ENCODE measurements around the gene NBEA.
A peak's percentile ranks its signal among the peaks of the same experiment; 100 is the strongest.

Gene NBEA

DNA sequence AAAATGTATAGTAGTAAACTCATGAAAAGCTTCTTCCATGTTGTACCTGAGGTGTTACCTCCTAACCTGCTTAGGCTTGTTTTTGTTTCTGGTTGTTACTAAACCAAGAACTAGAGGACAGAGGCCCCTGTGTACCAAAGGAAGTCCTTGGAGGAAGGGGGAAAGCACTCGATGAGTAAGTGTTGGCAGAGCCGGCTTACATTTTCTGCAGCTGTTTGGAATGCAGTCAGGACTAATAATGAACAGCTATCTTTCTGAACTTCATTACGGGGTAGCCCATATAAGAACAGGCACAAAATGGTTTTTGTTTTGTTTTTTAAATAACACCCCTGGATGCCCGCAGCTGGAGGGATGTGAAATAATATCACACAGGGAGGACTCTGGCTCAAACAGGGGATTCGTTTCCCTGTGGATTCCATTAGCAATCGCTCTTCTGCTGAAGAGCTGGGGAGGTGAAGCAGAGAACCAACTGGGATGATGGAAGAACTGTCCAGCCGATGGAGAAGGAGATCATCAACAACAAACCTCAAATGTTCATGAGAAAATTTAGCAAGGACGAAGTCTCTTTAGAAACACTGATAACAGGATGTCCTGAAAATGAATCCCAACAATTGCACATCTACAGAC lies 748.6 kb downstream of the NBEA start:
- DNase-seq = no peak

DNA sequence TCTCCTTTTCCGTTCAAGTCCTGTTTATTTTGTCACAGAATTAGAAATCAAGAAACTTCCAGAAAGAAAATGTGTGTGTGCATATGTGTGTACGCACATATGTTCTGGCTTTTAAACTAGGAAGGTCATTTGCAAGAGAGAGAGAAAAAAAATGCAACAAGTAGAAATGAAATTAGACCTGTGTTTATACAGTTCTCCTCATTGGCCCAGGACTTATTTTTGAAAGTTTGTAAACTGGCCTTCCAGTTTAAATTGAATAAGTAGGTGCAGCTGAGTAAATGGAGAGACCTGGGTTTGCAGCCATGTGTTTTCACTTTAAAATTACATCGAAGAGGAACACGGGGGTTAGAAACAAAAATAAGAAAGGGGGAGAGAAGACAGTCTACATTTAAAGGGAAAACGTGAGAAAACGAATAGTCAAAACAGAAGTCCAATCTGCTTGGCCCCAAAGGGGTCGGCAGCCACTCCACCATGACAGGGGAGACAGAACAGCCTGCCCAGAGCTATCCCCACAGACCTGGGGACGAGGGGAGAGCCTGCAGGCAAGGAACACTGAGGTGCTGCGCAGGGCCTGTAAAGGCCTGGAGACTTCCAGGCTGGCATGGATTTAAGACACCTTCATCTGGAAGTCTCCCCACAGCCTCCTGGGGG lies 751.2 kb downstream of the NBEA start:
- DNase-seq = no peak

DNA sequence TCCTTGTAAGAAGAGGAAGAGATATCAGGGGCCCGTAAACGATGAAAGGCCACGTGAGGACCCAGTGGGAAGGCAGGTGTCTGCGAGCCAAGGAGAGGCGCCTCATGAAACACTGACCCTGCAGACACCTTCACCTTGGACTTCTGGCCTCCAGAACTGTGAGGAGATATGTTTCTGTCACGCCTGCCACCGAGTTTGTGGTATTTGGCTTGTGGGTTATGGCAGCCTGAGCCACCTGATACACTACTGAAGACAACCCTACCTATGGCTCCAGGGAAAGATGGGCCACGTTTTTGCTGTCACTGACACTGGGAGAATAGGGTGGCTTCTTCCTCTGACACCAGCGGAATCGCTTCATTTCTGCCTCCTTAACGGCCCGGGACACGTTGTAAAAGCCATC lies 752.0 kb downstream of the NBEA start:
- DNase-seq = no peak

DNA sequence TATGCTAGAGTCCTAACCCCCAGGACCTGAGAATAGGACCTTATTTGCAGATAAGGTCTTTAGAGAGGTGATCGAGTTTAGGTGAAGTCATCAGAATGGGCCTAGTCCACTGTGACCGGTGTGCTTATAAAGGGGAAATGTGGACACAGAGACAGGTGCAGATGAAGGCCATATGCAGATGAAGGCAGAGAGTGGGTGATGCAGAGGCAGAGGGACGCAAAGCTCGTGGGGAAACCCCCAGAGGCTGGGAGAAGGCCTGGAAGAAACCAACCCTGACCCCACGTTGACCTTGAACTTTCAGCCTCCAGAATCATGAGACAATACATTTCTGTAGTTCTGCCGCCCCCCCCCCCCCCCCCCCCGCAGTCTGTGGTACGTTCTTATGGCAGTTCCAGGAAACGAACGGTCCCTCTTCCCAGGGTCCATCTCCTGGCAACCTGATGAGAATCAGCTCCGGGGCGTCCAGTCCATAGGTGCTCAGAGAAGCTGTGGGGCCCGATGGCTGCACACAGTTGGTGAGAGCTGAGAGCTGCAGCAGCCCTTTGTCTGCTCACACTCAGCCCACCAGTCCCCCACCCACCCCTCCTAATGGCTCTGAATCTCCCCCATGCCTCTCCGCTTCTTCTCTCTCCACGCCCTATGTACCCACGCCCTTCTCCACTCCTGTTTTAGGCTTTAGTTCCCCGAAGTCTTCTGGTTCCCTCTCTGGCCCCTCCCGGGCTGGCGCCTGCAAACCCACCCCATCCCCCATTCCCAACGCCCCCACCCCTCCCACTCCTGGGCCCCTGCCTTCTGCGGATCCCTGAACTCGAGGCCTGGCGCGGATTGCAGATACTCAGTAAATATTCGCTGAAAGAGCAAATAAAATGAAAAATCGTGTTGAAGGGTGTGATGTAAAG lies 752.7 kb downstream of the NBEA start:
- no peak for DNase-seq

DNA sequence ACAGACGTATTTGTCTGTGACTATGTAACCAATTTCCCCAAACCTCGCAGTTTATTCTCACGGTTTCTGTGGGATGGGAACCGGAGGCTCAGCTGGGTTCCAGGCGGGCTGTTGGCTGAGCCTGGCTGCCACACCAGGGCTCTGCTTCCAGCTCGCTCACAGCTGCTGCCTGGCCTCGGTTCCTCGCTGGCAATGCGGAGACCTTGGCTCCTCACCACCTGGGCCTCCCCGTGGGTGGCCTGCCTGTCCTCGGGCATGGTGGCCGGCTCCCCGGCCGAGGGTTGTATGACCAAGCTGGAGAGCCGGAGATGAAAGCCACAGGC lies 753.3 kb downstream of the NBEA start:
- DNase-seq = no peak

DNA sequence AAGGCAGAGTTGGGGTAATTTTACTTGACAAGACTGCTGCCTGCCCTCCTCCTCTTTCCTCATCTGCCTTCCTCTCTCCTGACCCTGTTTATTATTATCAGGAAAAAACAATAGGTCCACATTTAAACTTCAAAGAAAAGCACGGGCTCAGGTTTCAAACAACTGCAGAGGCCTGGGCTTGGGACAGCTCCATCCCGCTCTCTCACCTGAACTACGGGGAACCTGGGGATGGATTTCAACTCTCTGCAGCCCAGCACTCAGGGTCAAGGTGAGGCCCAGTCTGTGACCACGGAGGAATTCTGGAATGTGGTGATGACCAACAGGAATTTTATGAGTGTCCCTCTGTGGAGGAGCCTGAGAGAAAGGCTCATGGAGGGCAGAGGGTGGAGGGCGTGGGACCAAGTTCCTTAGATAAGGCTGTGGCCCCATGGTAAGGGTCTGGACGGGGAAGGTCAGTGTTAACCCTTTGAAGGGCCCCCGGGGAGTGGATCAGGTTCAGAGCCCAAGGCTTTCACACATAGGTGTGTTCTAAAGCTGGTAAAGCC lies 755.2 kb downstream of the NBEA start:
- no peak for DNase-seq

DNA sequence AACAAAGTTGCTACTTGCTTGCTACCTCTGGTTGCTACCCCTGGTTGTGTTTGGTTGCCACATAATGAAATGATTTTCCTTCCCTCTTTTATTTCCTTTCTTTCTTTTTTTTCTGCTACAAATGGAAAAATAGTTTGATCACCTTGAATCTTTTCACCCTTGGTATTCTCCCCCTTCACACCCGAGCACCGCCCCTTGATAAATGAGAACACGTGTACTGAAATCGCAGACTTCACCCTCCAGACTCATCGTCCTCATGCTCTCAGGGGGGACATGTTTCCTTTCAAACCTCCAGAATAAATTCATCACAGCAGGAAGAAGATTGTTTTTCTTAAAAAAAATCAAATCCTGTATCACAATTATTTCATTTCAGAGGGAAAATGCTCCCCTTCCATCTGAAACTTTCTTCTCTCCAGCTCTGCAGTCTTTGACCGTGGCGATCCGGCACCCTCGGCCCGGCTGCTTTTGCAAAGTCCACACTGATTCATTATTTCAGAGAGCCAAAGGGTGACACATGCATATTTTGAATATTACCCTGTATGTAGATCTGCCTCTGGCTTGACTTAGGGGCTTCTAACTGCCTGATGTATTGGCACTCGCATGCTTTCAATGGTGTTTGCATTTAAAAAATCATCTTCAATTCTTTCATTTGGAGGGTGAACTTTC lies 757.0 kb downstream of the NBEA start:
- no peak for DNase-seq

DNA sequence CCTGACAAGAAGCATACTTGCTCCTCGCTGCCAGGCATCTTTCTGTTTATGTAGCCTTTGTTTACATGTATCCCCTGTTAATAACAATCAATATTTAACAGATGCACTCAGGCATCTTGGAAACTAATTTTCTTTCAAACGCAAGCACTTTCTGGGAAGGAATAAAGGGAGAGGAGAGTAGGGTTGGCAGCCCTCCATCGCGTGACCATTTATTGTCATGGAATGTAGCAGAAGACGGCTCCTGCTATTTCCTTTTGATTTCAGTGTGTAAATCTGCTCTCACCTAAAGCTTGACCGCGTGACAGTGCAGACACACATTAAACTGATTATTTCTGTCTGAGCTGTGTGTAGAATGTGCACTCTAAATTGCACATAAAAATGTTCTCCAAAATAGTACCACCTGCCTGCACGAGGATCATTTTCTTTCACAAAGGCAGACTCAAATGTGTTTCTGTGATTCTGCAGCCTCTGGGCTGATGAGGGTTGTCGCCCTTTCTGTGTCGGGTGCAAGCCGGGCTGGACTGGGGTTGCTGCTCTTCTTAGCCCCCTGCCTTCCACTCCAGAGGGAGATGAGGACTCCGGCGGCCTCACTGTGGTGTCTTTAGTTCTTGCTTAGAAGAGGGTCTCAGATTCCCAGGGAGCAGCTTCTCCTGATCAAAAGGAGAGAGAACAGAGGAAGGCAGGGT lies 757.9 kb downstream of the NBEA start:
- no peak for DNase-seq

DNA sequence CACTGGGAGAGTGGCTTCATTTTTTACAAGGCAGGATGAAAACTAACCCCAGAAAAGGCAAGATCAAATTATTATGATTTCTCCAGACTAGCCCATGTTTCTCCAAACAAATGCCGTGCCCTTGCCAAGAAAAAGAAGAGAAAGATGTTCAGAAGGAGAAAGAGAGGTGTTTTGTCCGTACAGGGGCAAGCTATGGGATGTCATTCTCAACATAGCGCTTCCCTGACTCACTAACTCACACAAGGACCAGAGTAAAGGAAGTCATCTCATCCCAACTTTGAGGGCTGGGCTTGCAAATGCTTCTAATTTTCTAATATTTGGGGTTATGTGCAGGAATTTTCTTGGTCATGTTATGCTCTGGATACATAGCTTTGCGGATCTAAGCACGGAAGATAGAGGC lies 758.6 kb downstream of the NBEA start:
- no peak for DNase-seq

DNA sequence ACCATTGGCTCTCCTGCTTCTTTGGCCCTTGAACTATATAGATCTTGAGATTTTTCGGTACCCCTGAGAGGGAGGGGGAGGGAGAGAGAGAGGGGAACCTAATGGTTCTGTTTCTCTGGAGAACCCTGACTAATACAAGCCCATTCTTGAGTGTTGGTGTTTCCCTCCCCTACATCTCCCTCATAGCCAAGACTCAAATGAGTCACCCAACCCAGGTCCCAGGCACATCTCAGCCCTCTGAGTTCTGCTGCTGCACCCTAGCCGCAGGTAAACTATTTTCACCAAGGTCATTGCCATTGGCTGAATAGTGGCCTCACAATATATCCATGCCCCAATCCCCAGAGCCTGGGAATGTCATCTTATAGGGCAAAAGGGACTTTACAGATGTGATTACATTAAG lies 760.2 kb downstream of the NBEA start:
- no peak for DNase-seq

DNA sequence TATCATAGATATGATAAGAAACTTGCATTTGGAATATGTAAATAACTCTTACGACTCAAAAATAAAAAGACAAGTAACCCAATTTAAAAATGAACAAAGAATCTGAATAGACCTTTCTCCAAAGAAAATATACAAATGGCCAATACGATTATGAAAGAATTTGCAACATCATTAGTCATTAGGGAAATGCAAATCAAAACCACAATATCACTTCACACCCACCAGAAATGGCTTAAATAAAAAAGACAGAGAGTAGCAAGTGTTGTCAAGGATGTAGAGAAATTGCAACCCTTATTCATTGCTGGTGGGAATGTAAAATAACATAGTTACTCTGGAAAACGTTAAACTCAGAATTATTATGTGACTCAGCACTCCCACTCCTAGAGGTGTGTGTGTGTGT lies 761.0 kb downstream of the NBEA start:
- no peak for DNase-seq

DNA sequence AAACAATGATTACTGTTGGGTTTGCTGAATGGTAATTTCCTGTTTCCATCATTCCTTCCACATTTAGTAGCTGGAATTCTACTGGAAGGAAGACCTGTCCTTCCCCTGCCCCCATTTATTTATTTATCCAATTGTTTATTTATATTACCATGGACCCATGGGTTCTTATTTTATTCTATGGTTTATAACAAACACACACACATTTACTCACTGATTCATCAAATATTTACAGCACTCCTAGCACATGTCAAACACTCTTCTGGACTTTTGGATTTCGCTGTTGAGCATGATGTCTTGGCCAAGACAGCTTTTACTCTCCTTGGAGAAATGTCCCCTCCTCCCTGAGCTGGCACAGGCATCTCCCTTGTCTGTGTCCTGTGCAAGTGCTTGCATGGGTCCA lies 762.3 kb downstream of the NBEA start:
- DNase-seq = no peak

DNA sequence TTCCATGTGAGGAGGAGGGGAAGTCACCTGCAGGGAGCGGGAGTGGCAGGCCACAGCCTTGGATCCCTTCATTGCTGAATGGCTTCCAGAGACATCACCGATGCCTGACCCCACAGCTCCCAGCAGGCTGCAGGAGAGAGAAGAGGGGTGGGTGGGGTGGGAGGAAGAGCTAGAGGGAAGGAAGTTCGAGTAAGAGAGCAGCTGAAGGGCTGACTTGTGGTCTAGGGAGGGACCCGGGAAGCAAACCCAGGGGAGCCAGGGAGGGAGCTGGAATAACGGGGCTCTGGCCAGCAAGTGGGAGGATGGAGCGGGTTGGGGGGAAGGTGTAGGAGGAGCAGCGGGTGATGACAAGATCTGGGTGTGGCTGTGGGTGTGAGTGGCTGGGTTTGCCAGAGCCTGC lies 764.2 kb downstream of the NBEA start:
- no peak for DNase-seq

DNA sequence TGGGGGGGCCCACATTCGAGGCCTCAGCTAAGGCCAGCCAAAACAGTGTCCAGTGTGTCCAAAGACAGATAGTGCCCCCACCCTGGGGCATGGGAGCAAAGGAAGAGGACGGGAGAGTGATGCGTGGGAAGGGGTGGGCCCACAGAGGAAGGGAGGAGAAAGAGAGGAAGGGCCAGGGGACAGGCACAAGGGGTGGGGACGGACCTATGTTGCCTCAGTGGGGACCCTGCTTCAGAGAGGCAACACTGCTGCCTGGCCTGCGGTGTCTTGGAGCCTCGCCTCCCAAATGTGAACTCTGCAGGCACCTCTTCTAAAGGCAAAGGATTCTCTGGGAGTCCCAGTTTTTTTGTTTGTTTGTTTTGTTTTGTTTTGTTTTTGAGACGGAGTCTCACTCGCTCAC lies 764.7 kb downstream of the NBEA start:
- no peak for DNase-seq

DNA sequence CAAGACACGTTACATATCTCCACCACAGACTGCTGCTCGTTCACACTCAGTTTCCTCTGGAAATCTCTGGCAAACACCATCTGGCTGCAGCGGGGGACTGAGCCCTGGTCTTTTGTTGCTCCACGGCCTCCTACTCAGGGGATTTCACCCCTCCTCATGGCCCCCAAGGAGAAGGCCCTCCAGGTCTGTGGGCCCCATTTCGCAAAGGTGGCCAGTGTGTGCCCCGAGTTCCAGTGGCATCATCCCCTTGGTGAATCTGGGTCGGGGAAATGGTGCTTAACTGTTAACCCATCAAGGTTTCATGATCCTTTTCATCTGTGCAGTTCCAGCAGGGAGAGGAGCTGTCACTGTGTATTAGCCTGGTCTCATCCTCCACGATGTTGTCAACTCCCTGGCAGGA lies 769.8 kb downstream of the NBEA start:
- peak; percentile 2 for DNase-seq

DNA sequence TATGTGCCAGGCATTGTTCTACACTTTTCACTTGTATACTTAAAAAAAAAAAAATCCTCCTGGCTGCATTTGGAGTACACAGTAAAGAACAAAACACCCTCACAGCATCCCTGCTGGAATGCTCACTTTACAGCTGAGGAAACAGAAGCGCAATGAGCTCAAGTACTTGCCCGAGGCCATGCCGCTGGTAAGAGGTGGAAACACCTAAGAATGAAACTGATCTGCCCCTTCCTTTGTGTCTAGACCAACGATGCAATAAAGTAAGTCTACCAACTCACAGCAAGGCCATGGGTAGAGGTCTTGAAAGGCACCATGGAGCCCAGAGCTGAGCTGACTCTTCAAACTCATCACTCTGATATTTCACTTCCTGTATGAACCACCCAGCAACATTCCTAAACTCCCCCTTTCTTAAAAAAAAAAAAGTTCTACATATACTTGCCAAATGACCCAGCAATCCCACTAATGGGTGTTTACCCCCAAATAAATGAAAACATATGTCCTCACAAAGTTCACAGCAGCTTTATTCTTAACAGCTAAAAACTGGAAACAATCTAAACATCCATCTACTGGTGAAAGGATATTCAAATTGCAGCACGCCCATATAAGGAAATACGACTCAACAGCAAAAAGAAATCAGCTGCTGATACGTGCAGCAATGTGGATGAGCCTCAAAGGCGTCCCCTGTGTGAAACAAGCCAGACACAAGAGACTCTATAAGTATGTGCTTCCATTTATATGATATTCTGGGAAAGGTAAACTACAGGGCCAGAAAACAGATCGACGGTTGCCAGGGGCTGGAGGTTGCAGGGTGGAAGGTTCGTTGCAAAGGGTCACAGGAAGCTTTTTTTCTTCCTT lies 771.1 kb downstream of the NBEA start:
- DNase-seq = no peak

DNA sequence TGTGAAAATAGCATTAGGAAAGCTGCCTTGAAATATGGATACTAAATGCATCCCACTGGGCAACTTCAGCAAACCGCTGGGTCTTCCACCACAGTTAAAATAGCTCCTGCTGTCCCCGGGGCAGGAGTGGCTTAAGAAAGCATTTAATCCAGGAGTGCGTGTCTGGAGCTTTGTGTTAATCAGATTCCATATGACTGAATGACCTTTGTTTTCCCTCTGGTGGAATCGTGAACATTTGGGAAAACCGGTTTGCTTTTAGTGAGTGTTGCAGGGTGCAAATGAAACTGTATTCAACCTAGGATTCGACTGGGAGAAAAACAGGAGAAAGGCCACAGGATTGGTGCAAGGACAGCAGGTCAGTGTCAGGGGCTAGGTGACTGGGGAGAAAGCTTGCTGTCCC lies 772.1 kb downstream of the NBEA start:
- no peak for DNase-seq

DNA sequence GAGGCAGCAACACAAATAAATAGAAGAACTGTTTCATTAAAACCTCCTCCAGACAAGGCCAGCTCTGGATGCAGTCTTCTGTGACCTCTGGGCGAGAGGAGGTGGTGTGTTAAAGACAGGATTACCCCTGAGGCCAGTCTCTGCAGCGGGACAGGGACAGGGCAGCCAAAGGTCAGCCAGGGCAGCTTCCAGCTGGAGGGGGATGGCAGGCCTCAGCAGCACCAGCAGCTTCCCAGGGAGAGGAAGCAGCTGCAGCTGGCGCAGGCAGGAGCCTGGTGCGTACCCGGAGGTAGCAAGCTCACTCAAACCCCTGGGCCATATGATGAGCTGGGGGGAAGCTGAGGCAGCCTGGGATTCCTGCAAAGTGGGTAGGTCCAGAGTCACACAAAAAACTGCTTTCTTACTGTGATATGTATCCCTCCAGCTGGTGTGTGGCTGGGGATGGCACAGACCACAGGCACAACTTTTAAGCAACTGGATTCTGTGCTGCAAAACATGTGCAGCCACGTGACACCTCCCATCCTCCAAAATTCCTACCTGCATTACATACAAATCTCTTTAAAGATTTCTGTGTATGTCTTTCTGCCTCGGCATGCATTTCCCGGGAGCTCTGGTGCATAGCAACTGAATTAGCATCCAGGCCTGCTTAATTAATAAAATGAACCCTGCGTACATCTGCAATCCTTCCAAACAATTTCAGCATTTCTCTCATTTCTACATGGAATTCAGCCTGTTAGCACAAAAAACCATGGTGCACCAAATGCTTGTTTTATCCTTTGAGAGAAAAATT lies 772.7 kb downstream of the NBEA start:
- no peak for DNase-seq

DNA sequence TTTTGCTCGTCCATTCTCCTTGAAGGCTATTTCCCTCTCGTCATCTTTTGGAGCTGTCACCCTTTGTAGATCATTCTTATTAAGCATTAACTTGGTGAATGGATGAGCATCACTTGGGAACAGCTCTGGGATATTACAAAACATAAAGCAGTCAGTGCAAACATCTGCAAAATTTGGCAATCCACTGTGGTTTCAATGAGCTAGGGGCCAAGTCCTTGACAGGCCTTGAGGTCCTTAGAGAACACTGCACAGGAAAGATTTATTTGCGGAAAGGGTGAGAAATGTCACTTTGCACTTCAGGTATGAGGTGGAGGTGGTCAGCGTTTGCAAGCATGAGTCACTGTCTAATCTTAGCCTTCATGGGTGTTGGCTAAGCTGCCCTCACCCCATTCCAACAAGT lies 774.1 kb downstream of the NBEA start:
- DNase-seq = no peak

DNA sequence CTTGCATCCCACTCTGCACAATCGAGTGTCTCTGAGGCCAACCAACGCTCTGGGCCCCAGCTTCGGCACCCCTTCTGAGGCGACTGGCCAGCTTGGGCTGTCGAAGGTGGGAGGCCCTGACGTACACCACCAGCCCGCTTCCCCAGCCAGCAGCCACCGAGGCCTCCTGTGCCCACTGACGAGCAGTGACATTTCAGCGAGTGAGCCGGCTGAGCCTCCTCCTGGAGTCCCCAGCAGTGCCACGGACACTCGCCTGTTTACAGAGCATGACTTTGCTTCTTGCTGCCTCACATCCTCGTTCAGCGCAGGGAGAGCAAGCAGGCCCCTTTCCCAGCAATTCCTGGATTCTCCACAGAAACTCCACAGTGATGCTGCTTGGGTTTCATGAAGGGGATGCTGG lies 774.7 kb downstream of the NBEA start:
- no peak for DNase-seq

DNA sequence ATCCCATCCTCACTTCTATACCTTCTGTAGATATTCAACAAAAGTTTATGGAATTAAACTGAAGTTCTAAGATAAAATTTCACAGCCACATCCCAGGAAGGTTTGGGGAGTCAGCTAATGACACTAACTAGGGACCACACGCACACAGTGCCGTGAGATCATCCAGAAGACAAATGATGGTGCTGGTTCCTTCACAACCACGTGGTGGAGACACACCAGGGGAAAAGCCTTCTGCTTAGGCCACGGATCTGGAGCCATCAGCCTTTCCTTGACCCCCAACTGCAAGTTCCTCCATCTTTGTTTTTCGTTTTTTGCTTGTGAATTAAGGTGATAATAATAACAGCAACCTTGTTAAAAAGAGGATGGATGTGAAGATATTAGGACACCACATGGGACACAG lies 776.0 kb downstream of the NBEA start:
- no peak for DNase-seq
